ENCODE measurements around the gene RABL2B.
"Not testable (repeated sequence)": the region's sequence is repeated elsewhere in the genome, so short reads cannot be mapped to it uniquely, and the experiment has no call there.

The RABL2B gene

GRCh38 chr22:50756406-50756805, 27.0 kb downstream of the RABL2B start:
- H3K23ac ChIP-seq (ENCODE audit: low read depth, low read length, poor library complexity); H3K27ac ChIP-seq (replicated peaks; ENCODE audit: low read length); H3K9me3 ChIP-seq (replicated peaks in 1 of 2; ENCODE audit: control insufficient read depth in 2 of 2, insufficient read depth in 1 of 2, low read depth in 1 of 2, low read length in 2 of 2); H3K79me1 ChIP-seq (ENCODE audit: low read depth, low read length); H3K4me3 ChIP-seq (ENCODE audit: low read length in 2 of 2); H3K36me3 ChIP-seq (replicated peaks in 1 of 2; ENCODE audit: control insufficient read depth in 2 of 2, insufficient read depth in 2 of 2, low read length in 2 of 2); H2AFZ ChIP-seq (ENCODE audit: low read length); H3K4me1 ChIP-seq (ENCODE audit: control insufficient read depth in 2 of 2, insufficient read depth in 1 of 2, low read depth in 1 of 2, low read length in 2 of 2); H2AK5ac ChIP-seq (ENCODE audit: low read depth, low read length); H3K4ac ChIP-seq (ENCODE audit: low read length); DNase-seq (ENCODE audit: low spot score); H2BK15ac ChIP-seq (ENCODE audit: low read length); H2BK12ac ChIP-seq (ENCODE audit: low read length); H3K14ac ChIP-seq (ENCODE audit: low read length); H2BK120ac ChIP-seq (ENCODE audit: low read depth, low read length); H2BK5ac ChIP-seq (ENCODE audit: low read length); H4K8ac ChIP-seq (ENCODE audit: low read depth, low read length); H3K18ac ChIP-seq (ENCODE audit: low read length); H4K91ac ChIP-seq (ENCODE audit: low read depth, low read length, poor library complexity); H3K27me3 ChIP-seq (ENCODE audit: control insufficient read depth in 3 of 3, insufficient read depth in 3 of 3, low read depth in 1 of 3, low read length in 3 of 3); H3K9ac ChIP-seq (ENCODE audit: low read depth, low read length, poor library complexity): not testable (repeated sequence)
- peak overlapping the region; percentile 23 for H3K4me2 ChIP-seq (ENCODE audit: insufficient read depth, low read length, poor library complexity, severe bottlenecking)
- no CpG with 5 or more reads among the region's 9 CpGs for WGBS, 2 donors (ENCODE audit: extremely low coverage in 2 of 2, insufficient read length in 2 of 2, insufficient replicate concordance in 1 of 2)

GRCh38 chr22:50755251-50755650, 28.2 kb downstream of the RABL2B start:
- no CpG with 5 or more reads among the region's 20 CpGs for WGBS, 2 donors (ENCODE audit: extremely low coverage in 2 of 2, insufficient read length in 2 of 2, insufficient replicate concordance in 1 of 2)
- not testable (repeated sequence) for H3K9me3 ChIP-seq (replicated peaks in 1 of 2; ENCODE audit: control insufficient read depth in 2 of 2, insufficient read depth in 1 of 2, low read depth in 1 of 2, low read length in 2 of 2); H3K27ac ChIP-seq (replicated peaks; ENCODE audit: low read length); H2BK5ac ChIP-seq (ENCODE audit: low read length); H3K4me2 ChIP-seq (ENCODE audit: insufficient read depth, low read length, poor library complexity, severe bottlenecking); H3K27me3 ChIP-seq (ENCODE audit: control insufficient read depth in 3 of 3, insufficient read depth in 3 of 3, low read depth in 1 of 3, low read length in 3 of 3); H3K14ac ChIP-seq (ENCODE audit: low read length); H3K4me1 ChIP-seq (ENCODE audit: control insufficient read depth in 2 of 2, insufficient read depth in 1 of 2, low read depth in 1 of 2, low read length in 2 of 2); H3K4me3 ChIP-seq (ENCODE audit: low read length in 2 of 2); H3K18ac ChIP-seq (ENCODE audit: low read length); H2BK15ac ChIP-seq (ENCODE audit: low read length); H2BK120ac ChIP-seq (ENCODE audit: low read depth, low read length); H2BK12ac ChIP-seq (ENCODE audit: low read length); H4K91ac ChIP-seq (ENCODE audit: low read depth, low read length, poor library complexity); DNase-seq (ENCODE audit: low spot score); H3K23ac ChIP-seq (ENCODE audit: low read depth, low read length, poor library complexity); H3K9ac ChIP-seq (ENCODE audit: low read depth, low read length, poor library complexity); H3K79me1 ChIP-seq (ENCODE audit: low read depth, low read length); H3K36me3 ChIP-seq (replicated peaks in 1 of 2; ENCODE audit: control insufficient read depth in 2 of 2, insufficient read depth in 2 of 2, low read length in 2 of 2); H2AFZ ChIP-seq (ENCODE audit: low read length); H3K4ac ChIP-seq (ENCODE audit: low read length); H4K8ac ChIP-seq (ENCODE audit: low read depth, low read length); H2AK5ac ChIP-seq (ENCODE audit: low read depth, low read length)

- H3K4ac ChIP-seq (ENCODE audit: low read length); H2BK5ac ChIP-seq (ENCODE audit: low read length); H3K9me3 ChIP-seq (replicated peaks in 1 of 2; ENCODE audit: control insufficient read depth in 2 of 2, insufficient read depth in 1 of 2, low read depth in 1 of 2, low read length in 2 of 2); H3K4me1 ChIP-seq (ENCODE audit: control insufficient read depth in 2 of 2, insufficient read depth in 1 of 2, low read depth in 1 of 2, low read length in 2 of 2); H4K91ac ChIP-seq (ENCODE audit: low read depth, low read length, poor library complexity); H3K14ac ChIP-seq (ENCODE audit: low read length); H4K8ac ChIP-seq (ENCODE audit: low read depth, low read length); H3K27me3 ChIP-seq (ENCODE audit: control insufficient read depth in 3 of 3, insufficient read depth in 3 of 3, low read depth in 1 of 3, low read length in 3 of 3); H2BK120ac ChIP-seq (ENCODE audit: low read depth, low read length); H3K79me1 ChIP-seq (ENCODE audit: low read depth, low read length); H3K4me2 ChIP-seq (ENCODE audit: insufficient read depth, low read length, poor library complexity, severe bottlenecking); H3K36me3 ChIP-seq (replicated peaks in 1 of 2; ENCODE audit: control insufficient read depth in 2 of 2, insufficient read depth in 2 of 2, low read length in 2 of 2); H3K23ac ChIP-seq (ENCODE audit: low read depth, low read length, poor library complexity); H2BK12ac ChIP-seq (ENCODE audit: low read length); H3K9ac ChIP-seq (ENCODE audit: low read depth, low read length, poor library complexity); H3K4me3 ChIP-seq (ENCODE audit: low read length in 2 of 2); H2AK5ac ChIP-seq (ENCODE audit: low read depth, low read length); DNase-seq (ENCODE audit: low spot score); H3K18ac ChIP-seq (ENCODE audit: low read length); H3K27ac ChIP-seq (replicated peaks; ENCODE audit: low read length); H2BK15ac ChIP-seq (ENCODE audit: low read length); H2AFZ ChIP-seq (ENCODE audit: low read length): not testable (repeated sequence)
- WGBS, 2 donors (ENCODE audit: extremely low coverage in 2 of 2, insufficient read length in 2 of 2, insufficient replicate concordance in 1 of 2): no CpG with 5 or more reads among the region's 9 CpGs
Observed at GRCh38 chr22:50749302-50750074, 33.9 kb downstream of the RABL2B start.

- not testable (repeated sequence) for H4K8ac ChIP-seq (ENCODE audit: low read depth, low read length); H4K91ac ChIP-seq (ENCODE audit: low read depth, low read length, poor library complexity); H3K23ac ChIP-seq (ENCODE audit: low read depth, low read length, poor library complexity); H3K18ac ChIP-seq (ENCODE audit: low read length); H3K4me3 ChIP-seq (ENCODE audit: low read length in 2 of 2); H3K4me2 ChIP-seq (ENCODE audit: insufficient read depth, low read length, poor library complexity, severe bottlenecking); H3K27me3 ChIP-seq (ENCODE audit: control insufficient read depth in 3 of 3, insufficient read depth in 3 of 3, low read depth in 1 of 3, low read length in 3 of 3); H3K9ac ChIP-seq (ENCODE audit: low read depth, low read length, poor library complexity); H2AK5ac ChIP-seq (ENCODE audit: low read depth, low read length); H2BK15ac ChIP-seq (ENCODE audit: low read length); H2BK5ac ChIP-seq (ENCODE audit: low read length); H3K79me1 ChIP-seq (ENCODE audit: low read depth, low read length); H2BK12ac ChIP-seq (ENCODE audit: low read length); H3K9me3 ChIP-seq (replicated peaks in 1 of 2; ENCODE audit: control insufficient read depth in 2 of 2, insufficient read depth in 1 of 2, low read depth in 1 of 2, low read length in 2 of 2); H3K4ac ChIP-seq (ENCODE audit: low read length); H2AFZ ChIP-seq (ENCODE audit: low read length); H2BK120ac ChIP-seq (ENCODE audit: low read depth, low read length); H3K14ac ChIP-seq (ENCODE audit: low read length); DNase-seq (ENCODE audit: low spot score); H3K36me3 ChIP-seq (replicated peaks in 1 of 2; ENCODE audit: control insufficient read depth in 2 of 2, insufficient read depth in 2 of 2, low read length in 2 of 2); H3K4me1 ChIP-seq (ENCODE audit: control insufficient read depth in 2 of 2, insufficient read depth in 1 of 2, low read depth in 1 of 2, low read length in 2 of 2); H3K27ac ChIP-seq (replicated peaks; ENCODE audit: low read length)
- WGBS, 2 donors (ENCODE audit: extremely low coverage in 2 of 2, insufficient read length in 2 of 2, insufficient replicate concordance in 1 of 2): no CpG with 5 or more reads among the region's 13 CpGs
Observed at GRCh38 chr22:50748630-50749029, 34.8 kb downstream of the RABL2B start.

Data from neuronal stem cell (in vitro differentiated cells).